Left renal cortex interstitium (tissue), 4 donors: ENCODE measurements around the gene MTRF1L. TPM values are rescaled to one million over a fixed set of nuclear protein-coding genes. Genes with fewer than 3 reads are reported as not detected.
A peak's percentile ranks its signal among the peaks of the same experiment; 100 is the strongest.
"Not testable (repeated sequence)": the region's sequence is repeated elsewhere in the genome, so short reads cannot be mapped to it uniquely, and the experiment has no call there.

ENCODE experiments used
- DNase-seq, 4 donors: peaks; one replicate each; pipeline ENCODE4 v3.0.0-alpha.2; 2013; ENCODE audit warnings: low read depth in 4 of 4, low spot score in 2 of 4, missing footprints in 1 of 4
- polyA plus RNA-seq, 4 donors: library from polyadenylated mRNA; unstranded; fragments of 120-200 nt; gene quantifications; one replicate each; pipeline ENCODE4 v1.2.1, GENCODE V29; 2013; ENCODE audit not compliant: insufficient read length in 4 of 4

MTRF1L gene
- polyA plus RNA-seq, 4 donors = 19.3 to 30.5 (median 24.7) TPM

GRCh38 chr6:152975204-152975915, 27.1 kb downstream of the MTRF1L start:
- DNase-seq = no peak

GRCh38 chr6:152973916-152974315, 28.6 kb downstream of the MTRF1L start:
- no peak for DNase-seq

- DNase-seq = no peak
Observed at GRCh38 chr6:152969688-152970418, 32.7 kb downstream of the MTRF1L start.

DNA sequence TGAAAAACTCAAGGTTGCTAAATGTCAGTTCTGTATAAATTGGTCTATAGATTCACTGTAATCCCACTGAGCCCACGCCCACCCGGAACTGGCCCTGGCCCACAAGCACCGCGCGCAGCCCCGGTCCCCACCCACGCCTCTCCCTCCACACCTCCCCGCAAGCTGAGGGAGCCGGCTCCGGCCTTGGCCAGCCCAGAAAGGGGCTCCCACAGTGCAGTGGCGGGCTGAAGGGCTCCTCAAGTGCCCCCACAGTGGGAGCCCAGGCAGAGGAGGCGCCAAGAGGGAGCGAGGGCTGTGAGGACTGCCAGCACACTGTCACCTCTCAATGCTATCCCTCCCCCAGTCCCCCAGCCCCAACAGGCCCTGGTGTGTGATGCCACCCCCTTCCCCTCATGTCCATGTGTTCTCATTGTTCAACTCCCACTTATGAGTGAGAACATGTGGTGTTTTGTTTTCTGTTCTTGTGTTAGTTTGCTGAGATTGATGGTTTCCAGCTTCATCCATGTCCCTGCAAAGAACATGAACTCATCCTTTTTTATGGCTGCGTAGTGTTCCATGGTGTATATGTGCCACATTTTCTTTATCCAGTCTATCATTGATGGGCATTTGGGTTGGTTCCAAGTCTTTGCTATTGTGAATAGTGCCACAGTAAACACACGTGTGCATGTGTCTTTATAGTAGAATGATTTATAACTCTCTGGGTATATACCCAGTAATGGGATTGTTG, 36.2 kb downstream of the MTRF1L start:
- DNase-seq = not testable (repeated sequence)

DNA sequence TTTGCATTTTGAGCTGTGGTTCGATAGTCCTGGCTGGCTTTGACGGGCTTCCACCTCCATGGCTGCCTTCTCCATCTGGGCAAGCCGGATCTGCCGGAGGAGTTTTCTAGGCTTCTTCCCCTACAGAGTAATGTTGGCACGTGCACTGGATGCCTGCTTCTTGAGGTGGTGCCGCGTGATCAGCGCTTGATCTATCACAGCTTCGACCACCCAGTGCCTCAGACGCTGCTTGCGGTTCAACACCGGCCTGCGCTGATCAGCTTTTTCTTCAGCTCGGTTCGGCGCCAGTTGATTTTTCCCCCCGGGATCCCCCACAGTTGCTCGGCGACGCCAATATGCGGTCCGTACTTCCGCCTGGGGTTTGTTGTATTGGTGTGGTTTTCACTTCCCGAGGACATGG, 43.2 kb downstream of the MTRF1L start:
- no peak for DNase-seq

- no peak for DNase-seq
Observed at GRCh38 chr6:152957796-152958195, 44.7 kb downstream of the MTRF1L start.

- DNase-seq = no peak
Observed at GRCh38 chr6:152954443-152954842, 48.1 kb downstream of the MTRF1L start.

DNA sequence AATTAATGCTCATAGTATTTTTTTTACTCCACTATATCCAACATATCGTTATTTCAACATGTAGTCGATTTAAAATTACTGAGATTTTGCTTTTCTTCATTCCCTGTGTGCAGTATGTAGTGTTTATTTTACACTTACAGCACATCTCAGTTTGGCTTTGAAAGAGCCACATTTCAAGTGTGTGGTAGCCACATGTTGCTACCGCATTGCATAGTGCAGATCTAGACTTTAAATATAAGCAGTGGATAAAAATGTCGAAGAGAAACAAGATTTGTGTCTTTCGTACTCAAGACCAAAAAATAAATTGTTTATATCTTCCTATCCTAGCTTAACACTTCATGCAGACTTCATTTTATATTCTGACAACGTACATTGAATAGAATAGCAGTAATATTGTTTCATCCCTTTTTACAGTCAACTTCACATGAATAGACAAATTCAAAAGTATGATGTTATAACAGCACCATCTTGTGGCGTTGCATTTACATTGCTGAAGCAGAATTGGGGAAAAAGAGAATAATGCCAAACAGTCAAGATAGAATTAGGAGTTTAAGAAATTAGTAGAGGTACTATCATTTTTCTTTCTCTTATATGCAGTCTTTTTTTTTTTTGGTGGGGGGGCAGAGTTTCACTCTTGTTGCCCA, 49.5 kb downstream of the MTRF1L start:
- DNase-seq = no peak

GRCh38 chr6:152952045-152952444, 50.5 kb downstream of the MTRF1L start:
- no peak for DNase-seq

DNA sequence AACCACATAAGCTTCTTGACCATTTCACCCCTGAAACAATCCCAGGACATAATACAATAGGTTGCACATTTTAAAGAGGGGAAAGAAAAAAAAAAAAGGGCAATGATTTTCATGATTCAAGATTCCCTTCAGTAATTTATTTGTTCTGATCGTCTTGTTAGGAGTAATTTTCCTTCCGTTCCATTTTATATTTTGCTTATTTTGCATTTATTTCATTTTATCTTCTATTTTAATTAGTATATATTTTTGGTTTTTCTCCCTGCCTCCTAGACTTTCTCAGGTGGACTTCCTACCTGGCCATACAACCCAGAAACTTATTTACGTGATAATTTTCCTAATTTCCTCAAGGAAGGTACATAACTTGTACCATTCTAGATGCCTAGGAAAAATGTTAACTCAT, 52.3 kb downstream of the MTRF1L start:
- DNase-seq = no peak

- DNase-seq = peak in 2 of 4 donors; percentile 8 to 39
Observed at GRCh38 chr6:152948150-152948768, 54.2 kb downstream of the MTRF1L start.

- DNase-seq = no peak
Observed at GRCh38 chr6:152946995-152947394, 55.5 kb downstream of the MTRF1L start.

DNA sequence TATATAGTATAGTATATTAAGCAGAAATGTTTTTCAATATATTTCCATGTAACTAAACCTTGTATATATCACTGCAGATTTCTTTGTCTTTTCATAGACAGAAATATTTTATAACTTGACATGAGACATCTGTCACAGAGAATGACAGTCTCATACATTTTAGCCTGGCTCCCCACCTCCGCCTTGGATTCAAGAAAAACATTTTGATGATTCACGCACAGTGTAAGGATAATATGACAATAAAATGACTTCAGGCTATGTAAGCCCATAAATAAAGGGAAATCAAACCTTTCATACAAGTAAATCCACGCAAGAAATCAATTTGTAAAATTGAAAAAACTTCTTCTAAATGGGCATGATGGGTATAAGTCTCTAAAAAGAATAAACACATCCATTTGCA, 56.0 kb downstream of the MTRF1L start:
- no peak for DNase-seq

DNA sequence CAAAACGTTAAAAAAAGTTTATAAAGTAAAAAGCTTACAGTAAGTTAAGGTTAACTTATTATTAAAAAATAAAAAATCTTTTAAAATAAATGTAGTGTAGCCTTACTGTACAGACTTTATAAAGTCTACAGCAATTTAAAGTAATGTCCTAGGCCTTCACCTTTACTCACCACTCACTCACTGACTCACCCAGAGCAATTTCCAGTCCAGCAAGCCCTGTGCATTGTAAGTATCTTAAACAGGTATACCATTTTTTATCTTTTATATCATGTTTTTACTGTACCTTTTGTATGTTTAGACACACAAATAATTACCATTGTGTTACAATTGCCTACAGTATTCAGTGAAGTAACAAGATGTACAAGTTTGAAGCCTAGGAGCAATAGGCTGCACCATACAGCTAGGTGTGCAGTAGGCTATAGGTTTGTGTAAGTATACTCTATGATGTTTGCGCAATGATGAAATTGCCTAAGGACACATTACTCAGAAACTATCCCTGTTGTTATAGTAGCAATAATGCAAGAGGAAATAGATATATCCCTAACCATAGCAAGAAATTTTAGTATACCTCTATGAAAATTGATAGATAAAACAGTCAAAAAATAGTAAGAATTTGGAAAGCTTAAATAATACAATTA, 59.1 kb downstream of the MTRF1L start:
- DNase-seq = no peak

GRCh38 chr6:152942319-152942869, 60.1 kb downstream of the MTRF1L start:
- no peak for DNase-seq

DNA sequence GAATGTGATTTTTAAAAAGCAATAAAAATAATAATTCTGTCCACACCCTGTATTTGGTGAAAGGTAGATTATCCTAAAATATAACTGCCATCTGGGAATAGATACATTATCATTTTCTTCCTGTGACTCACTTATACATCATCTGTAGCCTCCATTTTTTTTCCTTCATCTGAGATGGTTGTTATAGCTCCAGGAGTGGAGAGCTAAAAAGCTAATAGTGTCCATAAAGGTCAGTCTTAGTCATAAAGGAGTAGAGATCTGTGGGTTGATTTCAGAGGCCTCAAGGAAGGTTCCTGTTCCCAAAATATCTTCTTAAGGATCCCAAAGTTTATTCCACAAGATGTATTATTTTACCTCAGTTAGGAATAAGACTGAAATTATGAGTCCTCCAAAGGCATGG, 60.8 kb downstream of the MTRF1L start:
- DNase-seq = no peak
